Activated T-cell treated with anti-CD3 and anti-CD28 coated beads for 24 hours (primary cell): Measurements from ENCODE around the gene HACD1.
"Not testable (repeated sequence)": the region's sequence is repeated elsewhere in the genome, so short reads cannot be mapped to it uniquely, and the experiment has no call there.

Experiments
- DNase-seq: peaks from one replicate; pipeline ENCODE4 v3.0.0-alpha.2; 2020; ENCODE audit warnings: low read depth

The HACD1 gene

DNA sequence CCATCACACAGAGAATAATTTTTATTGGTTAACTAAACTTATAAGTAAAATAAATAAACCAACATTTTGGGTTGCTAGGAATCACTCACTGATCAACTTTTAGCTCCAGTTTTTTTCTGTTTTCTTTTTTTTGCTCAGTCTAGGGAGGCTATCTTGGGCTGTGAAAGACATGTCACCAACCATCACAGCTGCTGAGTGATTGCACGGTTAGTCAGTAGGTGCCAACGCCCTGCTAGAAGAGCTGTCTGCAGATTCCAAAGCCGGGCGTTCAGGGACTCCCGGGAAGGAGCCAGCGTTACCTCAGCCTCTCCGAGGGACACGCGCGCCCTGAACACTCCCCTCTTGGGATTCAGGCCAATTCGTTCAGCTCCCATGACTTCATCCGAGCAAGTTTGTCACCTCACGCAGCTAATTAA lies 26.2 kb upstream of the HACD1 start:
- DNase-seq: no peak

- DNase-seq: no peak
Observed at GRCh38 chr10:17640331-17640816, 23.2 kb upstream of the HACD1 start.

DNA sequence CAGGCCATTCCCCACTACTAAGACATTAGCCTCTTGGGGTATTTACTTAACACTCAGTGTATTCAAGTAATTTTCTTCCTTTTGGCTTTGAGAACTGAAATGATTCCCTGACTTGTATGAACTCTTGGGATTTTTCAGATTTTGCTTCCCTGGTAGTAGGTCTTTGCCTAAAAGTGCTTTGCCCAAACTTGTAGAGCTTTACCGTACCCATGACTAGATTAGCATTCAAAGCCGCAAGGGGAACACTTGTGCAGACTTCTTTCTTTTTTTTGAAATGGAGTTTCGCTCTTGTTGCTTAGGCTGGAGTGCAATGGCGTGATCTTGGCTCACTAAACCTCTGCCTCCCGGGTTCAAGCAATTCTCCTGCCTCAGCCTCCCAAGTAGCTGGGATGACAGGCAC lies 20.7 kb upstream of the HACD1 start:
- no peak for DNase-seq

GRCh38 chr10:17633353-17633752 lies 16.2 kb upstream of the HACD1 start:
- DNase-seq: no peak

GRCh38 chr10:17632590-17632989 lies 15.4 kb upstream of the HACD1 start:
- not testable (repeated sequence) for DNase-seq

DNA sequence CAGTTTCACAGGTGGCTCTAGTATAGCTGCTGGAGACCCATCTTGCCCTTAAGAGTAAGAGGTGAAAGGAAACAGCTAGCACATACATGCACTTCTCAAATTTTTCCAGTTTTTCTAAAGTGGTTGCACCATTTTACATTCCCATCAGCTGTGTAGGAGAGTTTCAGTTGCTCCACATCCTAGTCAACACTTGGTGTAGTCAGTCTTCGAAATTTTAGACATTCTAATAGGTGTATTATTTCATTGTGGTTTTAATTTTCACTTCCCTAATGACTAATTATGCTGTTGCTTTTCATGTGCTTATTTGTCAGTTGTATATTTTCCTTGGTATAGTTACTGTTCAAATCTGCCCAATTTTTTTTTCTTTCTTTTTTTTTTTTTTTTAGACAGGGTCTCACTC lies 9.5 kb upstream of the HACD1 start:
- DNase-seq: no peak

DNA sequence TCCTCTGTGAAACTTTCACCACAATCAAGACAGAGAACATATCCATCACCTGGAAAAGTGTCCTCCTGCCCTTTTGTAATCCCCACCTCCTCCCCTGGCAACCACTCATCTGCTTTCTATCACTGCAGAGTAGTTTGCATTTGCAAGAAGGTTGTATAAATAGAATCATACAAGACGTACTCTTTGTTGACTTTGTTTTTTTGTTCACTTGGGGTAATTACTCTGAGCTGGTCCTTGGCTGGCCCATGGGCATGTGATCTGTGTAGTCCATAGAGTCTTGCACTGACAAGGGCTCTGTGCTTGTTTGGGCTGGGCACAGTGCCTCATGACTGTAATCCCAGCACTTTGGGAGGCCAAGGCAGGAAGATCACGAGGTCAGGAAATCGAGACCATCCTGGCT lies 7.8 kb upstream of the HACD1 start:
- DNase-seq: no peak

DNA sequence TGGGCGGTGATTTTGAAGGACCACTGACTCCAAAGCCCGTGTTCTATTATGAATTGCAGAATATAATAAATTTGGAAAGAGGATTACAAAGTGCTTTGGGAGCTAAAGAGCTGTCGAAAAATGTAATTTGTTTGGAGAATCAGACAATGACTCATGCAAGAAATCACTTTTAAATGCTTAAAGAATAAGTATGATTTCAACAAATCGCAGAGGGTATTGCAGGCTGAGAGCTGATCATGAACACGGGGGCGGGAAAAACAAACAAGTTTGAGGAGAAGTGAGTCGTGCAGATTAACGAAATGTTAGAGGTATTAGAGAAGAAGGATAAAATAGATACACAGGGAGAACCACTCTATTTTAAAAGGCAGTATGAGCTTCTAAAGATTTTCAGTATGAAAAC lies 4.9 kb upstream of the HACD1 start:
- no peak for DNase-seq

DNA sequence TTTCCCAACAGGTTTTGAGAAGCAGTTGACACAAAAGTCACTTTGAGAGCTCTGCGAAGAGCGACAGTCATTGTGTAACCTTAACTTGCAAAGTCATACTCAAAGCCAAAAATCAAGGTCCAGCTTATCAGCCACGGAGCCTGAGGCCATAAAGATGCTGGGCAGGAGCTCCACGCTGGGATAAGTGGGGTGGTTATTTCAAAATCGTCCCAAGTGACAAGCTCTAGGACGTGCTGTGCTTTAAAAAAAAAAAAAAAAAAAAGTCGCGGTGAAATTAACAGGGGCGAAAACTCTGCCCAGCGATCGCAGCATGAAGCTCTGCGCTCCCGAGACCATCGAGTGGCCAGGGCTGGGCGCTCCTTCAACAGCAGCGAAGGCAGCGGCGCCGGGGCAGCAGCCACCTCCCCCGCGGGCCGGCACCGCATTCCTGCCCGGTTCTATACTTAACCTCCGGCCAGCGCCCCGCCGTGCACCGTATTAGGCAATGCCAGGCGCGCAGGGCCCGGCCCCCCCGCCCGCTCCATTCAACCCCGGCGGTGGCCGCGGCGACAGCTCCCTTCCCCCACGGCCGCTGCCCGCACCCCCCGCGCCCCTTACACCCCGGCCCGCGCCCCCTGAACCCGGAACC lies 657 bp downstream of the HACD1 start:
- DNase-seq: no peak

DNA sequence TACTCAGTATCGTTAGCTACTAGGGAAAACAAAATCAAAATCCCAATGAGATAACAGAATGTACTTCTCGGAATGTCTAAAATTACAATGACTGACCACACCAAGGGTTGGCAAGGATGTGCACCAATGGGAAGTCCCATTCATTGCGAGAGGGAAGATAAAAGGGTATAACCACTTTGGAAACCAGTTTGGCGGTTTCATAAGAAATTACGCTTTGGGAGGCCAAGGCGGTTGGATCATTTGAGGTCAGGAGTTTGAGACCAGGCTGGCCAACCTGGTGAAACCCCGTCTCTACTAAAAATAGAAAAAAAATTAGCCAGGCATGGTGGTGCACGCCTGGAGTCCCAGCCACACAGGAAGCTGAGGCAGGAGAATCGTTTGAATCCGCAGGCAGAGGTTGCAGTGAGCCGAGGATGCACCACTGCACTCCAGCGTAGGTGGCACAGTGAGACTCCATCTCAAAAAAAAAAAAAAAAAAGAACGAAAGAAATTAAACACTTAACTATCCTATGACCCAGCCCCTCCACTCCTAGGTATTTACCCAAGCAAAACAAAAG lies 7.6 kb downstream of the HACD1 start:
- no peak for DNase-seq

DNA sequence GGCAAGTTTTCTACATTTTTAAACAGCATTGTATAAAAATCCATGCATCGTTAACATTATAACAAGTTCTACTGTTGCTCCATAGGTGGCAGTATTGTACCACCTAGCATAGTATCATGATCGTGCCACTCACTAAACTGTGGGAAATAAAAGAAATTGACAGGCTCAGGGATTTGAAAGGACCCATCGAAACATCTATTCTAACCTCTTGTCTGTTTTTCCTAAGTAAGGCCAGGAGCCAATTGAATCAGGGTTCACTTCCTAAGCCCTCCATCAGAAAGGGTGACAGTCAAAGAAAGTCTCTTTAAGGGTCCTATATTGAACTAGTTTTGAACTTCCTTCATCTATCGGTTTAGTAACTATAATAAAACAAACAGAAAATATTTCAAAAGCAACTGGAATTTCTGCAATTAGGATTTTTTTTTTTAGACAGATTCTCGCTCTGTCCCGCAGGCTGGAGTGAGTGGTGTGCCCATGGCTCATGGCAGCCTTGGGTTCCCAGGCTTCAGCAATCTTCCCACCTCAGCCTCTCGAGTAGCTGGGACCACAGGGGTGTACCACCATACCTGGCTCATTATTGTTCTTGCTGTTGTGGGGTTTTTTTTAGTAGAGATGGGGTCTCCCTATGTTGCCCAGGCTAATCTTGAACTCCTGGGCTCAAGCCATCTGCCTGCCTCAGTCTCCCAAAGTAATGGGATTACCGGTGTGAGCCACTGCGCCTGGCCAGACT lies 9.4 kb downstream of the HACD1 start:
- peak; percentile 7 for DNase-seq

GRCh38 chr10:17607060-17607459 lies 10.1 kb downstream of the HACD1 start:
- DNase-seq: no peak

DNA sequence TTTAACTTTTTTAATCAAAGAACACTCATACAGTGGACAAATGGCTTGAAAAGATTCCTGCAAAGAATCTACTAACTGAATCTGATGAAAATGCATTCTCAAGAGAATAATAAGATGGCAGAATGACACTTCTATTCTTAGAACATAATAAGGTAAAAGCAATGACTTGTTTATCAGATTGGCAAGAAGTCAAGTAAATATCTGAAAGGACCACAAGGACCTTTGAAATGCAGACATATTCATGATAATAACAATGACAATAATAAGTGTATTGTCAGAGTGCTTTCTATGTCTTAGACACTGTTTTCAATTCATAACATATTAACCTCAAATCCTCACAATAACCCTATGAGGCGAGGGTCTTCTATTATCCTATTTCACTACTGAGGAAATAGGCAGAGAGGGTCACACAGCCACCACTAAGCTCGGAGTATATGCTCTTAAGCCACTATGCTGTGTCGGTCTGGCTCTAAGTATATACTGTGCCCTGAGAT lies 10.6 kb downstream of the HACD1 start:
- DNase-seq: no peak

DNA sequence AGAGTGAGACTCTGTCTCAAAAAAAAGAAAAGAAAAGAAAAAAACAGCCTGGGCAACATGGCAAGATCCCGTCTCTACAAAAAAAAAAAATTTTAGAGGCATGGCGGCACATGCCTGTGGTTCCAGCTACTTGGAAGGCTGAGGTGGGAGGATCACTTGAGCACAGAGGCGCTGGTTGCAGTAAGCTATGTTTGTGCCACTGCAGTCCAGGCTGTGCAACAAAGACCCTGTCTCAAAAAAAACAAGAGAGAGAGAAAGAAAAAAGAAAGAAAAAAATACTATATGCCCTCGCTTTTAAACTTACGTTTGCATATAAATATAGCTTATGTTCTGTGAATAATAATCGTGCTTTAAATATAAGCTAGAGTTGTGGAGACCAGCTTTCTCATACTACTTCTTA lies 11.2 kb downstream of the HACD1 start:
- DNase-seq: no peak

DNA sequence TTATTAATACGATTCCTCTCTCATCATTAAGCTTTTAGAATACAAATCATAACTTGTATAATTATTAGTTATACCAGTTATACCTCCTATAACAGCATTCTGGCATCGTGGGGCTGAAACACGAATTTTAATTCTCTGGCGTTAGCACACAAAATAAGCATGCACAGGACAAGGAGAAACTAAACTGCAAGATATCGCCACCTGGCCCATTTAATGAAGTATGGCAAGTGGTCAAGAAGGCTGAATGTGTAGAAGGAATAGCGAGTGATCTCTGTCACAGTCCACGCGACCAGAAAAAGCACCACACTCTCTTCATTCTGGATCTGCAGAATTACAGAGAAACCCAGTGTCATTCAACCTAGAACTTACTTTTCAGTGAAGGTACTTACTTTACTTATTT lies 18.1 kb downstream of the HACD1 start:
- DNase-seq: no peak

- no peak for DNase-seq
Observed at GRCh38 chr10:17597386-17597785, 19.8 kb downstream of the HACD1 start.

- DNase-seq: no peak
Observed at GRCh38 chr10:17590969-17591645, 26.1 kb downstream of the HACD1 start.

- DNase-seq: not testable (repeated sequence)
Observed at GRCh38 chr10:17589316-17589715, 27.9 kb downstream of the HACD1 start.

- no peak for DNase-seq
Observed at GRCh38 chr10:17588420-17588819, 28.8 kb downstream of the HACD1 start.

GRCh38 chr10:17587321-17587720 lies 29.9 kb downstream of the HACD1 start:
- not testable (repeated sequence) for DNase-seq

- no peak for DNase-seq
Observed at GRCh38 chr10:17586821-17587234, 30.3 kb downstream of the HACD1 start.

DNA sequence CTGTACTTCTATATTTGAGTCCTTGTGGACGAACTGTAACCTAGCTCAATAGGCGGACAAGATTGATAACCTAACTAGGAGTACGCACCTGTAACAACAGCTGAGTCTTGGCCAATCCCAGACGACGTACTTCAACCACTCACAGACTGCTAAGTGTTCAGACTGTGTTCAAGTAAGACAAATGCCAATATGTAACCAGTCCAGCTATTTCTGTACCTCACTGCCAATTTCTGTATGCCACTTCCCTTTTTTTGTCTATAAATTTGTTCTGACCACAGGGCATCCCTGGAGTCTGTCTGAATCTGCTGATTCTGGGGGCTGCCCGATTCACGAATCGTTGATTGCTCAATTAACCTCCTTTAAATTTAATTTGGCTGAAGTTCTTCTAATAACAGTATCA lies 32.2 kb downstream of the HACD1 start:
- DNase-seq: no peak

GRCh38 chr10:17580885-17581284 lies 36.3 kb downstream of the HACD1 start:
- no peak for DNase-seq
